Retinal pigment epithelial cell (primary cell): ENCODE measurements around the gene ZSCAN25.

Source experiments
- DNase-seq: peaks from one replicate; pipeline ENCODE4 v3.0.0-alpha.2; 2010; ENCODE audit warnings: low read depth
- H3K4me3 ChIP-seq: 2 replicates; pipeline ENCODE4 v1.5.1; 2011; ENCODE audit warnings: mild to moderate bottlenecking, low read length, control low read depth, moderate library complexity
- TF ChIP-seq, protein P1 (sequence below): conservative IDR thresholded peaks from 2 replicates; pipeline ENCODE4 v1.5.1; 2011; ENCODE audit warnings: low read depth, low read length, control low read depth, inconsistent platforms

Gene ZSCAN25

DNA sequence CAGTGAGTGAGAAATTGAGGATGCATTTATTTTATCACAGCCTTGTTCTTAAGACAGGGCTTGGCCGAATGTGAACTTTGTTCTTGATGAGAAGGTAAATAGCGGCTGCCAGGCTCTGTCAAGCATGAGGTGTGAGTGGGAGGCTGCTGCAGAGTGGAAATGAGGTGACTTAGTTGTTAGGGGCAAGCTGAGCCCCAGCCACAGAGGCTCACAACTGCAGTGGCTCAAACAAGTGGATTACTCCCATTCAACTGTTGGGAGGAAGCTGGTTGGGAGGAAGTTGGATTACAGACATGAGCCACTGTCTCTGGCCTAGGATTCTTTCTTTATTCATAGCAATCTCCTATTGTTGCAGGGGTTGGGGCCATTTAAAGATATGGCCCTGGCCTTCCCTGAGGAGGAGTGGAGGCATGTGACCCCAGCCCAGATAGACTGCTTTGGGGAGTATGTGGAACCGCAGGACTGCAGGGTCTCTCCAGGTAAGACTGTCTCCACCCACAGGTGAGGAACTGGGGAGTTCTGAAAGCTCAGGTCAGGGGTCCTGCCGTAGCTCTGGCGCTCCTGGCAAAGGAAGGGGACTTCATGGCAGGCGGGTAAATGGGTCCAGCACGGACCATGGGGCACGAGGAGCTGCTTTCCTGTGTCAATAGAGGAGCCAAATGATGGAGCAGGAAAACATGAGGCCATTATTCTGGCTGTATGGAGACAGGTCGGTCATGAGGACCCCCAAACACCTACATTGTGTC, 7.1 kb downstream of the ZSCAN25 start:
- DNase-seq: no peak
- TF ChIP-seq, protein P1, sequence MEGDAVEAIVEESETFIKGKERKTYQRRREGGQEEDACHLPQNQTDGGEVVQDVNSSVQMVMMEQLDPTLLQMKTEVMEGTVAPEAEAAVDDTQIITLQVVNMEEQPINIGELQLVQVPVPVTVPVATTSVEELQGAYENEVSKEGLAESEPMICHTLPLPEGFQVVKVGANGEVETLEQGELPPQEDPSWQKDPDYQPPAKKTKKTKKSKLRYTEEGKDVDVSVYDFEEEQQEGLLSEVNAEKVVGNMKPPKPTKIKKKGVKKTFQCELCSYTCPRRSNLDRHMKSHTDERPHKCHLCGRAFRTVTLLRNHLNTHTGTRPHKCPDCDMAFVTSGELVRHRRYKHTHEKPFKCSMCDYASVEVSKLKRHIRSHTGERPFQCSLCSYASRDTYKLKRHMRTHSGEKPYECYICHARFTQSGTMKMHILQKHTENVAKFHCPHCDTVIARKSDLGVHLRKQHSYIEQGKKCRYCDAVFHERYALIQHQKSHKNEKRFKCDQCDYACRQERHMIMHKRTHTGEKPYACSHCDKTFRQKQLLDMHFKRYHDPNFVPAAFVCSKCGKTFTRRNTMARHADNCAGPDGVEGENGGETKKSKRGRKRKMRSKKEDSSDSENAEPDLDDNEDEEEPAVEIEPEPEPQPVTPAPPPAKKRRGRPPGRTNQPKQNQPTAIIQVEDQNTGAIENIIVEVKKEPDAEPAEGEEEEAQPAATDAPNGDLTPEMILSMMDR: no peak
- H3K4me3 ChIP-seq: no peak overlapping the region

DNA sequence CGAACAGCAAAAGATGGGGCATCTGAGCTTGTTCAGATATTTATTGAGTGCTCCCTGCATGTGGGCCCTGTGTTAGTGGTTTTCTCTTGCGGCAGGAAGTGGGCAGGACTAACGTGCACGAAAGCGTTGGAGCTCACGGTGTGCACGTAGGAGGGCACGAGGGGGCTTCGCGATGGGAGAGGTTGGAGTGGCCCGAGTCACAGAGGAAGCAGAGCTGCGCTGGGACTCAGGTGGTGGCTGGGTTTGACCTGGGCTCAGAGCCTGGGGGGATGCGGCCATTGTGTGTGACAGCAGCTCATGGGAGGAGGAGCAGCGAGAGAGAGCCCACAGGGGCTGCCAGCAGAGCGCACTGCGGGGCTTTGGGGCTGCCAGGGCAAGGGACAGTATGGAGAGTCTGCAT, 7.7 kb downstream of the ZSCAN25 start:
- TF ChIP-seq, protein P1: no peak
- no peak overlapping the region for H3K4me3 ChIP-seq
- DNase-seq: no peak

DNA sequence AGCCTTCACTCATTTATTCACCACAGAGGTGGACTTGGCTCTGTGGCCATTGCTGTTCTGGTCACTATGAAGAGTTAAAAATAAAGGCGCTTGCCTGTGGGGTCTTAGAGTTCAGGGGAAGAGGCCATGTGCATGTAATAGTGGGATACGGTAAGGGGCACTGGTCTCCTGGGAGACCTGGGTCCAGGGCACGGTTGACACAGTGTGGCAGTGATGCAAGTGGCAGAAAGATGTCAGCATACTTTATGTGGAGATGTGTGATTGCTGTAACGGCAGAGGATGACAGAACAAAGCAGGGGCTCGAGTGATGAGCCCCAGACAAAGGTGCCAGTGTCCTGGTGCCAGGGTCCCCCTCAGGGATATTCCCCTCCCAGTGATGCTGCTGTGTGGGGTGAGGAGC, 8.6 kb downstream of the ZSCAN25 start:
- no peak for DNase-seq
- TF ChIP-seq, protein P1: no peak
- no peak overlapping the region for H3K4me3 ChIP-seq

DNA sequence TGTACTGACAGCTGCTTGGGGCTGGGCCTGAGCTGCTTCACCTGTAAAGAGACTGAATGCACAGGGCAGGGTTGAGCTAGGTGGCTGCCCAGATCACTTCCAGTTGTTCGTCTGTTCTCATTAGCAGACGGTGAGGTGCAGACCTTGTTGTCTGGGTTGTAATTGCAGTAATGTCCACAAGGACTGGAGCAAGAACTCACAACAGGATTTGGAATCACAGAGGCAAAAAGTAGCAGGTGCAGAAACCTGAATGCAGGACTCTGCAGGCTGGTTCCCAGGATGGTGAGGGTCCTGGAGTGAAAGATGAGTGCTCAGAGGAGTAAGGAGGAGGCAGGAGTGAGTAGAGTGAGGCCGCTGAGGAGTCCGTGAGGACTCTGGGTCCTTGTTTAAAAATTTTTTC, 9.2 kb downstream of the ZSCAN25 start:
- TF ChIP-seq, protein P1: no peak
- no peak for DNase-seq
- no peak overlapping the region for H3K4me3 ChIP-seq

DNA sequence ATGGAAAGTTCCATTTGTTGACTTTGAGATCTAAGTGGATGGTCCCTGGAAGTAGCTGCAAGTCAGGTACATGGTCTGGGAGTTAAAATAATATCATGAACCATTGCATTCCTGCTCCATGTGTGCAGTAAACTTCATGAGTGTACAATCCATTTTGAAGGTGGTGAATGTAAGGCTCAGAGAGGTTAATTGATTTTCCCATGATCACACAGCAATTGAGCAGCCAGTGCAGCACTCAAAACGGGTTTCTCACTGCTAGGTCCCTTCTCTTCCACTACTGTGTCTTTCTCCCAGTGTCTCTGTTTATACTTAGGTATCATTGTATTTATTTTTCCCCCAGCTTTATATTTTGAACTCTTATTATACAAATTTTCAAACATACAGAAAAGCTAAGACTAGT, 9.9 kb downstream of the ZSCAN25 start:
- TF ChIP-seq, protein P1: no peak
- no peak for DNase-seq

DNA sequence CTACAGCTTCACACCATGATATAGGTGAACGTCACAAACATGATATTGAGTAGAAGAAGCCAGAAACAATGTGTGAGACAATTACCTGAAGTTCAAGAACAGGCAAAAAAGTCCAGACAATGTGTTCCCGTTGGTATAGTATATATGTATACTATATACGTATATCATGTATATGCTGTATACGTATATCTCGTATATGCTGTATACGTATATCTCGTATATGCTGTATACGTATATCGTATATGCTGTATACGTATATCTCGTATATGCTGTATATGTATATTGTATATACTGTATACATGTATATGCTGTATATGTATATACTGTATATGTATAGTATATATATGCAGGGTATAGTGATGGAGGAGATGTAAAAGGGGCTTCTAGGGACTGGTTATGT, 10.8 kb downstream of the ZSCAN25 start:
- no peak for DNase-seq
- TF ChIP-seq, protein P1: no peak
- H3K4me3 ChIP-seq: no peak overlapping the region

More for the DNA sequence above, 9.9 kb downstream of the ZSCAN25 start:
- no peak overlapping the region for H3K4me3 ChIP-seq
